ENCODE measurements around the gene GNPDA1. TPM values are rescaled to one million over a fixed set of nuclear protein-coding genes. Genes with fewer than 3 reads are reported as not detected.
A peak's percentile ranks its signal among the peaks of the same experiment; 100 is the strongest.

GNPDA1 gene
- total RNA-seq, 4 donors from 2014 or later: 15.0 to 34.4 (median 24.3) TPM

DNA sequence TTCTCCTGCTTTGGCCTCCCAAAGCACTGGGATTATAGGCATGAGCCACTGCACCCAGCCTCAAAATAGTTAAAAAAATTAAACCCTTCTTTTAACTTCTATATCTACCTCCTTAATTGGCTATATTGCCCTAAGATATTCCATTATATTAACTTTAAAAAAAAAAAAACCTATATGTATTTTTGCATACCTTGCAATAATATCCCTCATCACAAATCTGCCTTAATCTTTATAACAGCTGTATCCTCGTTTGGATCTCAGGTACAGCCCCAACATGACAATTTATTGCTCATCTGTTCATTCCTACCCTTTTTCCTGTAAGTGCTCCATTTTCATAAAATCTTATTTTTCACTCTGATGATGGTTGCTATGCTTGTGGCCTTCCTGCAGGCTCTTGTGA, 12.7 kb downstream of the GNPDA1 start:
- H3K27me3 ChIP-seq: no peaks in the 10 kb centered on the region
- no peak for TF ChIP-seq EP300 (IDR thresholded peaks at IDR 0.05)
- TF ChIP-seq, protein P1, sequence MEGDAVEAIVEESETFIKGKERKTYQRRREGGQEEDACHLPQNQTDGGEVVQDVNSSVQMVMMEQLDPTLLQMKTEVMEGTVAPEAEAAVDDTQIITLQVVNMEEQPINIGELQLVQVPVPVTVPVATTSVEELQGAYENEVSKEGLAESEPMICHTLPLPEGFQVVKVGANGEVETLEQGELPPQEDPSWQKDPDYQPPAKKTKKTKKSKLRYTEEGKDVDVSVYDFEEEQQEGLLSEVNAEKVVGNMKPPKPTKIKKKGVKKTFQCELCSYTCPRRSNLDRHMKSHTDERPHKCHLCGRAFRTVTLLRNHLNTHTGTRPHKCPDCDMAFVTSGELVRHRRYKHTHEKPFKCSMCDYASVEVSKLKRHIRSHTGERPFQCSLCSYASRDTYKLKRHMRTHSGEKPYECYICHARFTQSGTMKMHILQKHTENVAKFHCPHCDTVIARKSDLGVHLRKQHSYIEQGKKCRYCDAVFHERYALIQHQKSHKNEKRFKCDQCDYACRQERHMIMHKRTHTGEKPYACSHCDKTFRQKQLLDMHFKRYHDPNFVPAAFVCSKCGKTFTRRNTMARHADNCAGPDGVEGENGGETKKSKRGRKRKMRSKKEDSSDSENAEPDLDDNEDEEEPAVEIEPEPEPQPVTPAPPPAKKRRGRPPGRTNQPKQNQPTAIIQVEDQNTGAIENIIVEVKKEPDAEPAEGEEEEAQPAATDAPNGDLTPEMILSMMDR (IDR thresholded peaks at IDR 0.05): no peak
- no peak for TF ChIP-seq POLR2A (IDR thresholded peaks at IDR 0.05)
- TF ChIP-seq POLR2AphosphoS5 (IDR thresholded peaks at IDR 0.05): no peak
- 45% methylated on average over 1 of the region's 1 CpG for WGBS
- peaks cover 60% of the 10 kb centered on the region for H3K36me3 ChIP-seq
- H3K27ac ChIP-seq: no peak overlapping the region
- no peak overlapping the region for H3K4me3 ChIP-seq
- H3K9me3 ChIP-seq: no peaks in the 10 kb centered on the region
- peaks cover 8% of the 10 kb centered on the region for H3K4me1 ChIP-seq
- DNase-seq (ENCODE audit: low spot score in 2 of 2): no peak

DNA sequence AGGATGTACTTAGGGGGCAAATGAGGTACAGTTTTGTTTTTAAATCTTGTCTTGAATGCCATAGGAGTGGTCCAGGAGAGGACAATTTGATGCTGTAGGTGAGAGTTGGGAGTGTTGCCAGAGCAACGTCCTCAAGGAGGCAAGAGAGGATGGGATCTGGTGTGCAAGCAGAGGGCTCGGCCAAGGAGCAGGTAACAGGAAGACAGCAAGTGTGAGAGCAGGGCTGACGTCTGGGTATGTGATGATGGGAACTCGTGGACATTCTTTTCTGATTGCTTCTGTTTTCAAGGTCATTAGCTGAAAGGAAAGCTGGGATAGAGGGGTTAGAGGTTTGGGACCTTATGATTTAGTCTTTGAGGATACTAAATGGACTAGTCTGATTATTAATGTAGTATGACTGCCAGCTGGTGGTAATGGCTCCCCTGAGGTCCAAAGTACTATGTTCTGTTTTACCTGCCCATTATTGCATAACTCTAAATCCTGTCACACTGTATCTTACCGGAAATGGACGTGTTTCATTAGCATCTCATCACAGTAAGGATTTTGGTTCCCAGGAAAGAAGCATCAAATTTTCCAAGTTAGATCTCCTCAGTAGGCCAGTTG, 15.4 kb downstream of the GNPDA1 start:
- TF ChIP-seq POLR2AphosphoS5 (IDR thresholded peaks at IDR 0.05) (no peak), EP300 (IDR thresholded peaks at IDR 0.05) (no peak), POLR2A (IDR thresholded peaks at IDR 0.05) (no peak)
- TF ChIP-seq, protein P1 (IDR thresholded peaks at IDR 0.05): no peak
- no peak overlapping the region for H3K4me3 ChIP-seq
- no peak for DNase-seq (ENCODE audit: low spot score in 2 of 2)
- no peaks in the 10 kb centered on the region for H3K4me1 ChIP-seq
- no peak overlapping the region for H3K27ac ChIP-seq
- 71% methylated on average over 6 of the region's 6 CpGs for WGBS
- peaks cover 46% of the 10 kb centered on the region for H3K36me3 ChIP-seq
- H3K9me3 ChIP-seq: no peaks in the 10 kb centered on the region
- H3K27me3 ChIP-seq: no peaks in the 10 kb centered on the region

DNA sequence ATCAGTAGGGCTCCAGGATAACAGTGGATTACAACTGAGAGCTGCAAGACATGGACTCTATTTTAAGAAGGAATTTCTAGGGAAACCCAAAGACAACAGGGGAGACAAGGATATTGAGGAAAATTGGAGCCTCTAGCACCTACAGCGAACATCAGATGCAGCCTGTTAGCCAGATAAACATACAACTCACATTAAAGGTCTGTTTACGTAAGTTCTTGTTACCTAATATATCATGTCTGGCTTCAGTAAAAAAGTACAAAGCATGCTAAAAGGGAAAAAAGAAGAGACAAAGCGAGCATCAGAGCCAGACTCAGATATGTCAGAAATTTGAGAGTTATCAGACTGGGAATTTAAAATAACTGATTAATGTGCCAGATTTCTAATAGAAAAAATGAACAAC, 17.2 kb downstream of the GNPDA1 start:
- Histone ChIP-seq H3K27ac (no peak overlapping the region), H3K4me3 (no peak overlapping the region), H3K27me3 (no peaks in the 10 kb centered on the region), H3K4me1 (no peaks in the 10 kb centered on the region), H3K9me3 (no peaks in the 10 kb centered on the region), H3K36me3 (peaks cover 41% of the 10 kb centered on the region)
- 91% methylated on average over 3 of the region's 3 CpGs for WGBS
- TF ChIP-seq, protein P1 (IDR thresholded peaks at IDR 0.05): no peak
- TF ChIP-seq POLR2A (IDR thresholded peaks at IDR 0.05) (no peak), POLR2AphosphoS5 (IDR thresholded peaks at IDR 0.05) (no peak), EP300 (IDR thresholded peaks at IDR 0.05) (no peak)
- DNase-seq (ENCODE audit: low spot score in 2 of 2): no peak

DNA sequence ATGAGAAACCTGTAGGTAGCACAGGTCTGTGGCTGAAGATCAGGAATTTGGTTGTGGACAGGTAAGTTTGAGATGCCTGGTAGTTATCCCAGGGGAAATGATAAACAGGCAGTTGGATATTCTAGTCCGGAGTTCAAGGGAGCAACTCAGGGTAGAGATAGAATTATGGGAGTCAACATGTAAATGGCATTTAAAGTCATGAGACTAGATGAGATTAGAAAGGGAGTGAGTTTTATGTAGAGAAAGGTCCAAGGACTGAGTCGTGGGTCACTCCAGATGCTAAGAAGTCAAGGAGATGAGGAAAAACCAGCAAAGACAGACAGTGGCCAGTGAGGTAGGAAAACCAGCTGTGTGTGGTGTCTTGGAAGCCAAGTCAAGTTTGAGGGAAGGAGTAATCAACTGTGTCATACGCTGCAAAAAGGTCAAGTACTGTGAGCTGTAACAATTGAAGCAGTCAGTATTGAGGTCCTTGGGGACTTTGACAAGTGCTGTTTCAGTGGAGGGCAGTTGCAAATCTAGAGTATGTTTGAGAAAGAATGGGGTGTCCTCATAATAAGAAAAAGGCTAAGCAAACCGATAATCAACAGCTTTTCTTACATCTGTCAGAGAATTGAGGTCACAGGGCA, 18.2 kb downstream of the GNPDA1 start:
- no peak for DNase-seq (ENCODE audit: low spot score in 2 of 2)
- H3K27ac ChIP-seq: no peak overlapping the region
- no peak for TF ChIP-seq POLR2A (IDR thresholded peaks at IDR 0.05)
- TF ChIP-seq, protein P1 (IDR thresholded peaks at IDR 0.05): no peak
- no peak for TF ChIP-seq POLR2AphosphoS5 (IDR thresholded peaks at IDR 0.05)
- TF ChIP-seq EP300 (IDR thresholded peaks at IDR 0.05): no peak
- no peaks in the 10 kb centered on the region for H3K27me3 ChIP-seq
- WGBS: 61% methylated on average over 4 of the region's 4 CpGs
- H3K4me1 ChIP-seq: no peaks in the 10 kb centered on the region
- peaks cover 44% of the 10 kb centered on the region for H3K36me3 ChIP-seq
- H3K4me3 ChIP-seq: no peak overlapping the region
- no peaks in the 10 kb centered on the region for H3K9me3 ChIP-seq

DNA sequence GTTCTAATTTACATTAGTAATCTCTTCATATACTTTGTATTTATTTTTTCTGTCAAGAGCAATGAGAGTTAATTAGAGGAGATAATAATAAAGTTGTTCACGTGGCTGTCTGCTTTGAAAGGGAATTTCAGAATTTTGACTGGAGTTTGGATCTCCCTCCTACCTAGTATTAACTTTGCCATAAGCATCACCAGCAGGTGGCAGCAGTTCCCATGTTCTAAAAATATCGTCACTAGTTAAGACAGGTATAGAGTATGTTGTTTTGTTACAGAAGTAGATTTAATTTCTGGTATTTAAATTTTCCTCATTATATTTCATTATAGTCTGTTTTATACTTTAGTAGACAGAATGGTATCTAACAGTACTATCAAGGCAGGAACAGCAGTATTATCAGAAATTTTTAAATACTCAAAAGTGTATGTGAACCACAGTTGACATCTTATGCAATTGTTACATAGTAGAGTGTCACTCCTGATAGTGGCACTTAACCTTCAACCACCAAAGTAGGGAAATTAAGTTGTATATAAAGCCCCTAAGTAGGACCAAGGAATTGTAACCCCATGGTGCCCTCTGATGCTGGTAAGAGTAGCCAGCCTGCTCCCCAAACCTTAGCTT, 20.4 kb downstream of the GNPDA1 start:
- peak; percentile 82 to 87 for DNase-seq (ENCODE audit: low spot score in 2 of 2)
- 8% methylated on average over 2 of the region's 2 CpGs for WGBS
- Histone ChIP-seq H3K4me1 (no peaks in the 10 kb centered on the region), H3K27ac (no peak overlapping the region), H3K36me3 (peaks cover 47% of the 10 kb centered on the region), H3K27me3 (no peaks in the 10 kb centered on the region), H3K9me3 (no peaks in the 10 kb centered on the region), H3K4me3 (no peak overlapping the region)
- TF ChIP-seq POLR2AphosphoS5 (IDR thresholded peaks at IDR 0.05) (no peak), POLR2A (IDR thresholded peaks at IDR 0.05) (no peak), EP300 (IDR thresholded peaks at IDR 0.05) (no peak)
- TF ChIP-seq, protein P1 (IDR thresholded peaks at IDR 0.05): peak; percentile 63 to 64

All from suprapubic skin (tissue), 4 donors.